PFSK-1 (cell line): ENCODE measurements around the gene FCN2.

ENCODE experiments used
- FOXP2 ChIP-seq: optimal IDR thresholded peaks from 2 replicates; pipeline ENCODE3; 2011; ENCODE audit warnings: borderline replicate concordance, control low read depth, inconsistent platforms; ENCODE audit not compliant: insufficient read depth; ENCODE audit errors: extremely low read length, extremely low read depth
- POLR2AphosphoS5 ChIP-seq: IDR thresholded peaks from 2 replicates; pipeline ENCODE4 v1.6.1; 2012; ENCODE audit warnings: low read depth, mild to moderate bottlenecking, control low read depth, low read length, moderate library complexity
- SIN3A ChIP-seq: IDR thresholded peaks from 2 replicates; pipeline ENCODE4 v1.6.1; 2012; ENCODE audit warnings: mild to moderate bottlenecking, low read length, moderate library complexity, borderline replicate concordance; ENCODE audit not compliant: insufficient read depth
- TAF1 ChIP-seq: IDR thresholded peaks from 2 replicates; pipeline ENCODE4 v1.6.1; 2012; ENCODE audit warnings: low read length, control low read depth, borderline replicate concordance; ENCODE audit not compliant: insufficient read depth
- TF ChIP-seq, protein P1 (sequence below), 2 experiments: IDR thresholded peaks; 2 replicates each; pipeline versions ENCODE4 v1.6.1 to v1.8.0; 2011 to 2012; ENCODE audit warnings: low read depth in 2 of 2, low read length in 2 of 2, control low read depth in 1 of 2, inconsistent platforms in 1 of 2, mild to moderate bottlenecking in 1 of 2, moderate library complexity in 1 of 2; ENCODE audit not compliant: insufficient read depth in 1 of 2

- TF ChIP-seq FOXP2 (no peak), POLR2AphosphoS5 (no peak), SIN3A (no peak), TAF1 (no peak)
- TF ChIP-seq, protein P1, sequence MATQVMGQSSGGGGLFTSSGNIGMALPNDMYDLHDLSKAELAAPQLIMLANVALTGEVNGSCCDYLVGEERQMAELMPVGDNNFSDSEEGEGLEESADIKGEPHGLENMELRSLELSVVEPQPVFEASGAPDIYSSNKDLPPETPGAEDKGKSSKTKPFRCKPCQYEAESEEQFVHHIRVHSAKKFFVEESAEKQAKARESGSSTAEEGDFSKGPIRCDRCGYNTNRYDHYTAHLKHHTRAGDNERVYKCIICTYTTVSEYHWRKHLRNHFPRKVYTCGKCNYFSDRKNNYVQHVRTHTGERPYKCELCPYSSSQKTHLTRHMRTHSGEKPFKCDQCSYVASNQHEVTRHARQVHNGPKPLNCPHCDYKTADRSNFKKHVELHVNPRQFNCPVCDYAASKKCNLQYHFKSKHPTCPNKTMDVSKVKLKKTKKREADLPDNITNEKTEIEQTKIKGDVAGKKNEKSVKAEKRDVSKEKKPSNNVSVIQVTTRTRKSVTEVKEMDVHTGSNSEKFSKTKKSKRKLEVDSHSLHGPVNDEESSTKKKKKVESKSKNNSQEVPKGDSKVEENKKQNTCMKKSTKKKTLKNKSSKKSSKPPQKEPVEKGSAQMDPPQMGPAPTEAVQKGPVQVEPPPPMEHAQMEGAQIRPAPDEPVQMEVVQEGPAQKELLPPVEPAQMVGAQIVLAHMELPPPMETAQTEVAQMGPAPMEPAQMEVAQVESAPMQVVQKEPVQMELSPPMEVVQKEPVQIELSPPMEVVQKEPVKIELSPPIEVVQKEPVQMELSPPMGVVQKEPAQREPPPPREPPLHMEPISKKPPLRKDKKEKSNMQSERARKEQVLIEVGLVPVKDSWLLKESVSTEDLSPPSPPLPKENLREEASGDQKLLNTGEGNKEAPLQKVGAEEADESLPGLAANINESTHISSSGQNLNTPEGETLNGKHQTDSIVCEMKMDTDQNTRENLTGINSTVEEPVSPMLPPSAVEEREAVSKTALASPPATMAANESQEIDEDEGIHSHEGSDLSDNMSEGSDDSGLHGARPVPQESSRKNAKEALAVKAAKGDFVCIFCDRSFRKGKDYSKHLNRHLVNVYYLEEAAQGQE (IDR thresholded peaks at IDR 0.05; ENCODE audit: insufficient read depth in 1 of 2, low read depth in 2 of 2, low read length in 2 of 2), result no peak
These were observed 11.7 kb upstream of the FCN2 start for GRCh38 chr9:134868751-134869553.
